Large intestine (tissue), 3 donors: ENCODE data around the gene NFKBIE. TPM values are rescaled to one million over a fixed set of nuclear protein-coding genes. Genes with fewer than 3 reads are reported as not detected.

ENCODE experiments used
- DNase-seq, 2 donors: peaks; one replicate each; pipeline versions ENCODE4 v3.0.0 to v3.0.0-alpha.2; 2013
- H3K27ac ChIP-seq: one replicate; pipeline ENCODE4 v1.5.1; 2013; ENCODE audit warnings: low read length
- H3K27me3 ChIP-seq: 2 replicates; pipeline ENCODE4 v1.6.1; 2013; ENCODE audit warnings: low read length; ENCODE audit not compliant: control insufficient read depth, insufficient read depth
- H3K36me3 ChIP-seq: 2 replicates; pipeline ENCODE4 v1.6.1; 2013; ENCODE audit warnings: low read length; ENCODE audit not compliant: control insufficient read depth, insufficient read depth
- H3K4me1 ChIP-seq: one replicate; pipeline ENCODE4 v1.6.1; 2013; ENCODE audit warnings: low read length; ENCODE audit not compliant: control insufficient read depth, insufficient read depth
- H3K4me3 ChIP-seq: one replicate; pipeline ENCODE4 v1.5.1; 2013; ENCODE audit warnings: low read length
- H3K9me3 ChIP-seq: one replicate; pipeline ENCODE4 v1.6.1; 2013; ENCODE audit warnings: mild to moderate bottlenecking, low read depth, low read length, moderate library complexity; ENCODE audit not compliant: control insufficient read depth
- WGBS: methylation state at CpG from one replicate; pipeline ENCODE4 v1.1.5; 2013; ENCODE audit warnings: low lambda C conversion rate; ENCODE audit not compliant: insufficient coverage; 5-methylcytosine and 5-hydroxymethylcytosine counted together
- polyA plus RNA-seq: library from polyadenylated mRNA; unstranded; fragments of 120-200 nt; gene quantifications from one replicate; pipeline ENCODE4 v1.2.1, GENCODE V29; 2013

Gene NFKBIE
- polyA plus RNA-seq, 1 donor = 10.5 TPM

DNA sequence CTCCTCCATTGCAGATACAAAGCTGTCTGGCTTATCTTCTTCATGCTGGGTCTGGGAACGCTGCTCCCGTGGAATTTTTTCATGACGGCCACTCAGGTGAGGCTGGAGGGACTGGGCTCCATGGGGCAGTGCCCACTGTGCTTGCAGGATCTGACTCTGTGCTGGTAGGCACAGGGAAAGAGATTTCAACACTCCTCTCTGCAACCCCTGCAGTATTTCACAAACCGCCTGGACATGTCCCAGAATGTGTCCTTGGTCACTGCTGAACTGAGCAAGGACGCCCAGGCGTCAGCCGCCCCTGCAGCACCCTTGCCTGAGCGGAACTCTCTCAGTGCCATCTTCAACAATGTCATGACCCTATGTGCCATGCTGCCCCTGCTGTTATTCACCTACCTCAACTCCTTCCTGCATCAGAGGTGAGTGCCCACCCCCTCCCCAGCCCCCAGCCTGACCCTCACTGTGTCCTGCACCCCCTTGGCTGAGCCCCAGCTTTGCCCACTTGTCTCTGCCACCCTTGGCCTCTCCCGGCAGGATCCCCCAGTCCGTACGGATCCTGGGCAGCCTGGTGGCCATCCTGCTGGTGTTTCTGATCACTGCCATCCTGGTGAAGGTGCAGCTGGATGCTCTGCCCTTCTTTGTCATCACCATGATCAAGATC is 35.8 kb downstream of the NFKBIE start:
- no CpG with 5 or more reads among the region's 11 CpGs for WGBS
- H3K4me3 ChIP-seq = no peak overlapping the region
- no peak for DNase-seq
- peaks cover 46% of the 10 kb centered on the region for H3K4me1 ChIP-seq
- no peaks in the 10 kb centered on the region for H3K27me3 ChIP-seq
- H3K9me3 ChIP-seq = no peaks in the 10 kb centered on the region
- H3K27ac ChIP-seq = no peak overlapping the region
- H3K36me3 ChIP-seq = peaks cover 28% of the 10 kb centered on the region

DNA sequence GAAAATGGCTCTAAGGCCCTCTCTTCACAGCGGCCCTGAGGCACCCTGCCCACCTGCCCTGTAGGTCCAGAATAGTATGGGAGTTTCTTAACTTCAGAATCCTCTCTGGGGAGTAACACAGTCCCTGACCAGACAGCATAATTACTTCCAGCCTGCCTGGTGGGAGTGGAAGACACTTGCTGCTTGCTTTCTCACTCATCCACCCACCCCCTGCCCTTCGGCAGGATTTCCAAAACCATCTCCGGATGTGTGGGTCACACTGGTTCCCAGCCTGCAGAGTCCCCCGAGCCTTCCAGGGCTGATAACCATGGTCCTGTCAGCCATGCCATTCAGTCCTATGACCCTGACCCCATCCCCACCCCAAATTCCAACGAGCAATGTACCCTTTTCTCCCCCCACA is 36.5 kb downstream of the NFKBIE start:
- WGBS = no CpG with 5 or more reads among the region's 5 CpGs
- Histone ChIP-seq H3K9me3 (no peaks in the 10 kb centered on the region), H3K4me3 (no peak overlapping the region), H3K36me3 (peaks cover 28% of the 10 kb centered on the region), H3K4me1 (peaks cover 46% of the 10 kb centered on the region), H3K27me3 (no peaks in the 10 kb centered on the region), H3K27ac (no peak overlapping the region)
- DNase-seq = no peak

DNA sequence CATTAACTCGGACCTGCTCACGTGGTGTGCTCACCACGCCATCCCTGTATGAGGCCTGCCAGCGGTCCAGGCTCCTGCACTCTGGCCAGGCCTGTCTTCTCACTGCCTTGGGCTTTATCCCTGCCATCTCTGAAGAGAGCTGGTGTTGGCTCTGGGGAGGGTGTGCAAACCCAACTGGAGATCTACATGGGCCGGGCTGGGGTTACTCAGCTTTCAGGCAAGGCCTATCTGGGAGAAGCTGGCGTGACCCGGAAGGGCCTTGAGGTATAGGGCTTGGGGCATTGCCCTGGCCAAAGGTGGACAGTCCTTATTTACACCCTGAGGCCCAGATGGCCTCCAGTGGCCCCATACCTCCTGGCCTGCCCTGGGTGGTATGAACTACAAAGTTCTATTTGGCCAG is 36.9 kb downstream of the NFKBIE start:
- WGBS = no CpG with 5 or more reads among the region's 7 CpGs
- Histone ChIP-seq H3K27me3 (no peaks in the 10 kb centered on the region), H3K9me3 (no peaks in the 10 kb centered on the region), H3K27ac (no peak overlapping the region), H3K4me1 (peaks cover 48% of the 10 kb centered on the region), H3K4me3 (no peak overlapping the region), H3K36me3 (peaks cover 28% of the 10 kb centered on the region)
- DNase-seq = no peak

DNA sequence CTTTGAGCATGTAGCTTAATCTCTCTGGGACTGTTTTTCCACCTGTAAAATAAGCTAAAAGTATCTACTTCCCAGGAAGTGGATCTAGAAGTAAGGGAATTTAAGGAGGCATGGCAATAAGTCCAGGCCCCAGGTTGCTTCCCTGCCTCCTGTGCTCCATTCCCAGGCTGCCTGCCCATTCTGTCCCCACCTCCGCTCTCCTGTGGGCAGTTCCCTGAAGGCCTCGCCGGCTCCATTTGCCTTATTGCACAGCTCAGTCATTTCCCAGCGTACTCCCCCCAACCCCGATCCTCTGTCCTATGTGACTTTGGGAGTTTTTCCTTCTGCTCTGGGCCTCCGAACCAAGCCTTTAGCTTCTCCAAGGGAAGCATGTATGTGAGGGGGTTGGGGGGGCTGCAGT is 37.3 kb downstream of the NFKBIE start:
- H3K27ac ChIP-seq = no peak overlapping the region
- H3K36me3 ChIP-seq = peaks cover 24% of the 10 kb centered on the region
- peaks cover under 1% of the 10 kb centered on the region for H3K27me3 ChIP-seq
- H3K9me3 ChIP-seq = no peaks in the 10 kb centered on the region
- peaks cover 49% of the 10 kb centered on the region for H3K4me1 ChIP-seq
- DNase-seq = no peak
- no CpG with 5 or more reads among the region's 6 CpGs for WGBS
- H3K4me3 ChIP-seq = no peak overlapping the region

DNA sequence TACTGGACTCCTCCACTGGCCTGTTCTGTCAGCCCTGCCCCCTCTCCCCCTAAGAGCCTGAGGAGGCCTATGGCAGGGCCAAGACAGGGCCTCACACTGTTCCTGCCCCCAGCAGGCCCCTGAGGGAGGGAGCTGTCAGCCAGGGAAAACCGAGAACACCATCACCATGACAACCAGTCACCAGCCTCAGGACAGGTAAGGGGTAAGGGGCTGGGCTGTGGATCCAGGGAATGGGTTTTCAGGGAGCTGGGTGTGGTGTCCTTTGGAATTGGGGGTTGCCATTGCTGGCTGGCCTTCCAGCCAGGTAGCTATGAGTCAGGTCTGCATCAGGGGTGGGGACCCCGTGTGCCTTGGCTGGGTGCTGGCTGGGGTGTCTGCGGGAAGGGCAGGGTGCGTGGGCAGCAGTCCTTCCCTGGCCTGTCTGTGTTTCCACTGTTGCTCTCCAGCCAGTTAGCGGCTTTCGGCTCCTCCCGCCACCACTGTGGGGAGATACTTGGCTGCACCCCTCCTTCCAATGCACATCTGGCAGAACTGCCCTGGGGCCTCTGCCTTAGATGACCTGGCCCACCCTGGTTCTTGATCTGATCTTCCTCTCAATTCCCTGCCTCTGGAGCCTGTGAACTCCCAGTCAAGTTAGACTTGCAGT is 38.1 kb downstream of the NFKBIE start:
- WGBS = no CpG with 5 or more reads among the region's 7 CpGs
- peak in 1 of 2 donors; percentile 55 for DNase-seq
- Histone ChIP-seq H3K36me3 (peaks cover 24% of the 10 kb centered on the region), H3K9me3 (no peaks in the 10 kb centered on the region), H3K4me3 (no peak overlapping the region), H3K27ac (no peak overlapping the region), H3K4me1 (peaks cover 54% of the 10 kb centered on the region), H3K27me3 (peaks cover 2% of the 10 kb centered on the region)

DNA sequence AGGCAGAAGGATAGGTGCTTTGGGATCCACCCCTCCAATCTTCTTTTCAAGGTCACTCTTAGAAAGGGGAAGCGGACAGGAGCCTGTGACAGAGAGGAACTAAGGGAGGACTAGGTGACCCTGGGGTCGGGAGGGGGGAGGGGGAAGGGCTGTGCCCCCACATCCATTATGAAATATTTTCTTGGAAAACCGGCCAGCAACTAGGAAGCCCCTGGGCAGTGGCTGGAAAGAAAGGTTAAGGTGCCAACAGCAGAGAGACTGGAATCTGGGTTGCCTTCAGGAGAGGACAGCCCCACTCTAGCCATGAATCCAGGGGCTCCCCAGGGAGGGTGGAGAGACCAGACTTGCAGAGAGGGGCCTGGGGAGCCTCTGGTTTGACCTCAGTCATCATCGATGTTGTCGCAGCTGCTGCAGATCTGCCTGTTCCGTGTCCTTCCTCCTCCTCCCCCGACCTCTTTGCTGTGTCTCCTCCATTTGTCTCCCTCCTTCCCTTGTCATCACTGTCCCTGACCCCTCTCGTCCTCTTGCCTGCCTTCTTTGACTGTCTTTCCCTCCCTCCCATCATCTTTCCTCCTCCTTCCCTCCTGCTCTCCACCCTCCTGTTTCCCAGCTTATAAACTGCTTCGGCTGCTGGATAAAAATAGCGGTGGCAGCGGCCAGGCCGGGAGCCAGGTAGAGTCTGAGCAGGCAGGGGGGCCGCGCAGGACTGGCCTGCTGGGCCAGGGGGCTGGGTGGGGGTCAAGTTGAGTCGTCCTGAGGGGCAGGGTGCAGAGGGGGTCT is 38.8 kb downstream of the NFKBIE start:
- H3K4me3 ChIP-seq = no peak overlapping the region
- peaks cover 2% of the 10 kb centered on the region for H3K27me3 ChIP-seq
- WGBS = 38% methylated on average over 3 of the region's 15 CpGs
- peaks cover 19% of the 10 kb centered on the region for H3K36me3 ChIP-seq
- peak overlapping the region; percentile 6 for H3K27ac ChIP-seq
- peak in 1 of 2 donors; percentile 24 for DNase-seq
- H3K9me3 ChIP-seq = no peaks in the 10 kb centered on the region
- H3K4me1 ChIP-seq = peaks cover 59% of the 10 kb centered on the region

DNA sequence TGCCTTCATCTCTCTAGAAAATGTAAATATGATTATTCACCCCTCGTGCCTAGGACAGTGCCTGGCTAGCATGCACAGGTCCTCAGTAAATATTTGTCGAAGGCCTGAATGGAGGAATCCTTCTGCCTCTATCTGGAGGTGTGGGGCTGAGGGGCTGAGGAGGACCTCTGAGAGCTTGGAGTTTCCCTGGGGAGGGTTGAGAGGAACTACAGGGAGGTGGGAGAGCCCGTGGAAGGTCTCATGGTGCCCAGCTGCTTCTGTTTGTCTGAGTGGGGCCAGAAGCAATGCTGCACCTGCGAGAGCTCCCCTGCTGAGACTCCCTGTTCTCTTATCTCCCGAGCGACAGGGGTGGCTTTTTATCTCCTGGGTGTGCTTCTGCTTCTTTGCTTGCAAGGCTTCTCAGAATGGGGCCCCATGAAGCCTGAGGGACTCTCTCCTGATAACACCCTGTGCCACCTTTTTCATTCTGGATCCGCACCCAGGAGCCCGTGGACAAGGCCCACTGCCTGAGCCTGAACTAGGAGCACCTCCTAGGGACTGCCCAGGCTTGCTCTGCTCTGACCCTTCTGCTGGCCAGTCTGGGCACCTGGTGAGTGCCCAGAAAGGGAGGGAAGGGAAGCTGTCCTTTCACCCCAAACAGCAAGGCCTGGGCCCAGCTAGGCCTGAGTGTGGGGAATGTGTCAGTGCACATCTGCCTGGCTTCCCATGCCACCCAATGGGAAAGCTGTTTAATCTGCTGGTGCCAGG is 39.6 kb downstream of the NFKBIE start:
- Histone ChIP-seq H3K27ac (peak overlapping the region; percentile 6), H3K36me3 (peaks cover 16% of the 10 kb centered on the region), H3K27me3 (peaks cover 2% of the 10 kb centered on the region), H3K4me1 (peaks cover 66% of the 10 kb centered on the region), H3K9me3 (no peaks in the 10 kb centered on the region), H3K4me3 (no peak overlapping the region)
- no CpG with 5 or more reads among the region's 8 CpGs for WGBS
- peak in 1 of 2 donors; percentile 71 for DNase-seq

DNA sequence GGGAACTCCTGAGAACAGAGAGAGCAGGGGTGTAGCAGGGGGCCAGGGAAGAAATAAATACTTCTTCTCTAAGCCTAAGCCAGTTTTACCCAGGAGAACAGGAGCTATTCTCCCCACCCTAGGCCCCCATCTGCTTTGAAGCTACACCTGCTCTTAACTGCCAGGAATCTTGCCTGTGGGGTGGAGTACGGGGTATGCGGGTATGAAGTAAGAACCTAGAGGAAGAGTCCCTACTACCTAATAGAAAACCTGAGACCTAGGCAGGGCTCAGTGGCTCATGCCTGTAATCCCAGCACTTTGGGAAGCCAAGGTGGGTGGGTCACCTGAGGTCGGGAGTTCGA is 40.4 kb downstream of the NFKBIE start:
- peak in 1 of 2 donors; percentile 35 for DNase-seq
- Histone ChIP-seq H3K36me3 (peaks cover 12% of the 10 kb centered on the region), H3K4me3 (no peak overlapping the region), H3K4me1 (peaks cover 66% of the 10 kb centered on the region), H3K27me3 (peaks cover 2% of the 10 kb centered on the region), H3K9me3 (no peaks in the 10 kb centered on the region), H3K27ac (no peak overlapping the region)
- no CpG with 5 or more reads among the region's 4 CpGs for WGBS

DNA sequence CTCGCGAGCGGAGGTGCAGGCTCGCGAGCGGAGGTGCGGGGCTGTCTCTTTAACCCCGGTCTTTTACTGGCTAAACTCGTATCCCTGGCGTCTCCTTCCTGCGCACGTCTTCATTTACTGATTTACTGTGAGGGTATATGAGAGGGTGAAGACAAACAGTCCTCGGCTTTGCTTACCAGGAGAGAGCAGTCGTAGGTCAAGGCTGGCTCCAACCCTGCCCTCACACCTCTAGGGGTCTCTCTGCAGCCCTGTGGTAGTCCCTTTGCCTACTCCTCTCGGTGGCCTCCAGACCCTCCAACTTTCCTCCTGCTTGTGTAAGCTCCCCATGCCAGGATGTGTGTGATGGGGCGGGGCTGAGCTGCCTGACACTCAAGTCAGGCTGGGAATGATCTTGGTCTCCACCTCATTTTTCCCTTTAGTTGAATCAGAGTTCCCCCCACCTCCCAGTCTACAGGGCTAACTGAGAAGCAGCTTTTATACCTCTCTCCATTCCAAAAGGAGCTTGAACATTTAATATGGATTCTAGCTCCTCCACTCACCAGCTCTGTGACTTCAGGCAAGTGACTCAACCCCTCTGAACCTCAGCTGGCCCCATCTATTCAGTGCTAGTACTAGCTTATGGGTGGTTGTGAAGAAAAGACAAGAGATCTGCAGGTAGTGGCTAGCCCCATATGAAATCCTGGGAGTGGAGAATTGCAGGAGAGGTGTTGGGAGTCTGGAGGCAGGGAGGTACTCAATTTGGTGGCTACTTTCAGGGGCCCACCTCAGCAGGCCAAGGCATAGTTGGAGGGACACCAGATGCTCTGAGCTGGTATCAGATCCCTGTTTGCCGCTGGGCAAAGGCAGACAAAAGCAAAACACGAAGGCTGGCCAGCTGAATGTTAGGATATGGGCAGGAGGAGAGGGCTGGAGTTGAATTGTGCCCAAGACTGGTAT is 41.1 kb downstream of the NFKBIE start:
- WGBS = 67% methylated on average over 1 of the region's 18 CpGs
- Histone ChIP-seq H3K27me3 (peaks cover 2% of the 10 kb centered on the region), H3K36me3 (peaks cover 9% of the 10 kb centered on the region), H3K9me3 (no peaks in the 10 kb centered on the region), H3K4me1 (peaks cover 67% of the 10 kb centered on the region), H3K4me3 (peak overlapping the region; percentile 37), H3K27ac (peak overlapping the region; percentile 13)
- peak in 1 of 2 donors; percentile 56 for DNase-seq
